GM12878 (cell line): ENCODE measurements around the gene MPV17.

Experiments used
- ATF7 ChIP-seq: fragments of 450-650 bp; IDR thresholded peaks from 2 replicates; pipeline ENCODE4 v1.6.1; 2016; ENCODE audit warnings: low read depth, mild to moderate bottlenecking
- BCL3 ChIP-seq: IDR thresholded peaks from 2 replicates; pipeline ENCODE4 v1.6.1; 2011; ENCODE audit warnings: borderline replicate concordance, low read depth, mild to moderate bottlenecking, moderate library complexity, low read length; ENCODE audit not compliant: insufficient read depth, poor library complexity, severe bottlenecking
- BHLHE40 ChIP-seq, 2 experiments: fragments of 450-650 bp in 1 of 2; IDR thresholded peaks; 2 replicates each; pipeline ENCODE4 v1.6.1; 2011 to 2017; ENCODE audit warnings: low read depth in 2 of 2, borderline replicate concordance in 1 of 2, improper control_type of control experiment in 1 of 2, low read length in 1 of 2, mild to moderate bottlenecking in 1 of 2
- CTCF ChIP-seq, 3 experiments: IDR thresholded peaks in 2 of 3; conservative IDR thresholded peaks in 1 of 3; 2 replicates each; pipeline ENCODE4 v1.5.1; 2011; ENCODE audit warnings: low read depth in 3 of 3, low read length in 3 of 3, mild to moderate bottlenecking in 3 of 3, control low read depth in 2 of 3, moderate library complexity in 2 of 3, inconsistent platforms in 1 of 3, mixed read lengths in 1 of 3; ENCODE audit not compliant: control insufficient read depth in 2 of 3, insufficient read depth in 1 of 3; ENCODE audit errors: extremely low read depth in 1 of 3
- EP300 ChIP-seq, 2 experiments: fragments of 150-350 bp in 1 of 2; IDR thresholded peaks; 2 replicates each; pipeline ENCODE4 v1.6.1; 2011 to 2012; ENCODE audit warnings: low read depth in 2 of 2, low read length in 2 of 2, borderline replicate concordance in 1 of 2, improper control_type of control experiment in 1 of 2, inconsistent platforms in 1 of 2; ENCODE audit not compliant: control insufficient read depth in 1 of 2
- EZH2 ChIP-seq: IDR thresholded peaks from 2 replicates; pipeline ENCODE4 v1.6.1; 2012; ENCODE audit warnings: low read depth, mild to moderate bottlenecking, control low read depth, inconsistent platforms, low read length, borderline replicate concordance; ENCODE audit not compliant: control insufficient read depth
- JUND ChIP-seq: IDR thresholded peaks from 2 replicates; pipeline ENCODE4 v1.6.1; 2012; ENCODE audit warnings: low read depth, mild to moderate bottlenecking, low read length, improper control_type of control experiment, moderate library complexity
- MTA3 ChIP-seq: IDR thresholded peaks from 2 replicates; pipeline ENCODE4 v1.6.1; 2012; ENCODE audit warnings: low read length, inconsistent platforms, borderline replicate concordance
- NFYB ChIP-seq: IDR thresholded peaks from 2 replicates; pipeline ENCODE4 v1.6.1; 2011; ENCODE audit warnings: low read depth, mild to moderate bottlenecking, low read length, improper control_type of control experiment, moderate library complexity; ENCODE audit not compliant: insufficient read depth
- PML ChIP-seq: IDR thresholded peaks from 2 replicates; pipeline ENCODE4 v1.6.1; 2012; ENCODE audit warnings: low read length, inconsistent platforms
- POLR2A ChIP-seq: IDR thresholded peaks from 2 replicates; pipeline ENCODE4 v1.6.1; 2011; ENCODE audit warnings: low read depth, mild to moderate bottlenecking, low read length
- SUPT20H ChIP-seq: IDR thresholded peaks from 2 replicates; pipeline ENCODE4 v1.6.1; 2011; ENCODE audit warnings: low read depth, mild to moderate bottlenecking, low read length, moderate library complexity, borderline replicate concordance; ENCODE audit not compliant: control insufficient read depth
- ZZZ3 ChIP-seq: IDR thresholded peaks from 2 replicates; pipeline ENCODE4 v1.6.1; 2011; ENCODE audit warnings: low read depth; ENCODE audit not compliant: control insufficient read depth, insufficient read length
- TF ChIP-seq, protein P1 (sequence below): fragments of 450-650 bp; IDR thresholded peaks from 2 replicates; pipeline ENCODE4 v1.6.1; 2017; ENCODE audit warnings: mild to moderate bottlenecking

DNA sequence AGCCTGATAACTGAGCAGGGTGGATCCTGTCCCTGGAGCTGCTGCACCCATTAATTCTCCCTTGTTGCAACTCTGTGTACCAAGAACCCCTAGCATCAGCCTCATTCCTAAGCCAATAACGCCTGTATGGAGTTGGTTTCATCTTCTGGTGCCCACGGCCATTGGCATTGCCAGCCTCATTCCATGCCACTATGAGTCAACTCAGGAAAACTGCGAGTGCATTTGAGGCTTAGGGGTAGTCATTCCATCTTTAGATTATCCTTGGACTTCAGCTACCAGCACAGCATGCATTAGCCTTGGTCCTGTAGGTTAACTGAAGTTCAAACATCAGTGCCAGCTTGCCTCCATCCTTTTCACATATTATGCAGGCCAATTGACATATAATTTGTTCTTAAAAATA, 42.1 kb downstream of the MPV17 start:
- TF ChIP-seq CTCF (IDR thresholded peaks at IDR 0.05 in 2 of 3, conservative IDR thresholded peaks at IDR 0.05 in 1 of 3; ENCODE audit: control insufficient read depth in 2 of 3, extremely low read depth in 1 of 3, insufficient read depth in 1 of 3, low read depth in 3 of 3, low read length in 3 of 3), result no peak
- no peak for TF ChIP-seq BCL3
- no peak for TF ChIP-seq POLR2A
- TF ChIP-seq BHLHE40 (IDR thresholded peaks at IDR 0.05; ENCODE audit: borderline replicate concordance in 1 of 2, low read depth in 2 of 2, low read length in 1 of 2), result no peak
- no peak for TF ChIP-seq NFYB
- no peak for TF ChIP-seq JUND
- TF ChIP-seq ATF7, result no peak
- TF ChIP-seq SUPT20H, result no peak
- TF ChIP-seq ZZZ3, result no peak
- TF ChIP-seq MTA3, result no peak
- TF ChIP-seq EP300 (IDR thresholded peaks at IDR 0.05; ENCODE audit: borderline replicate concordance in 1 of 2, control insufficient read depth in 1 of 2, low read depth in 2 of 2, low read length in 2 of 2), result no peak
- TF ChIP-seq, protein P1, sequence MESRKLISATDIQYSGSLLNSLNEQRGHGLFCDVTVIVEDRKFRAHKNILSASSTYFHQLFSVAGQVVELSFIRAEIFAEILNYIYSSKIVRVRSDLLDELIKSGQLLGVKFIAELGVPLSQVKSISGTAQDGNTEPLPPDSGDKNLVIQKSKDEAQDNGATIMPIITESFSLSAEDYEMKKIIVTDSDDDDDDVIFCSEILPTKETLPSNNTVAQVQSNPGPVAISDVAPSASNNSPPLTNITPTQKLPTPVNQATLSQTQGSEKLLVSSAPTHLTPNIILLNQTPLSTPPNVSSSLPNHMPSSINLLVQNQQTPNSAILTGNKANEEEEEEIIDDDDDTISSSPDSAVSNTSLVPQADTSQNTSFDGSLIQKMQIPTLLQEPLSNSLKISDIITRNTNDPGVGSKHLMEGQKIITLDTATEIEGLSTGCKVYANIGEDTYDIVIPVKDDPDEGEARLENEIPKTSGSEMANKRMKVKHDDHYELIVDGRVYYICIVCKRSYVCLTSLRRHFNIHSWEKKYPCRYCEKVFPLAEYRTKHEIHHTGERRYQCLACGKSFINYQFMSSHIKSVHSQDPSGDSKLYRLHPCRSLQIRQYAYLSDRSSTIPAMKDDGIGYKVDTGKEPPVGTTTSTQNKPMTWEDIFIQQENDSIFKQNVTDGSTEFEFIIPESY, result no peak
- TF ChIP-seq EZH2, result no peak
- TF ChIP-seq PML, result no peak
